K562 (cell line): ENCODE measurements around the gene ZFAND2B. TPM values are rescaled to one million over a fixed set of nuclear protein-coding genes. Genes with fewer than 3 reads are reported as not detected.

ENCODE experiments used
- ESRRB ChIP-seq: fragments of 250-450 bp; sonication (Bioruptor Pico); IDR thresholded peaks from 2 replicates; pipeline ENCODE4 v1.5.0; 2020; ENCODE audit warnings: mild to moderate bottlenecking, moderate library complexity, borderline replicate concordance
- GABPB1 ChIP-seq: sonication (generic); formaldehyde crosslinking; IDR thresholded peaks from 2 replicates; pipeline ENCODE4 v1.8.0; 2022; ENCODE audit warnings: mild to moderate bottlenecking, missing genetic modification reagents
- MAZ ChIP-seq, 2 experiments: fragments of 450-650 bp in 1 of 2; sonication (generic) in 1 of 2; formaldehyde crosslinking; IDR thresholded peaks in 1 of 2; conservative IDR thresholded peaks in 1 of 2; 2 replicates each; pipeline versions ENCODE4 v1.4.0 to v1.5.0; 2020; ENCODE audit warnings: mild to moderate bottlenecking in 1 of 2, missing genetic modification reagents in 1 of 2
- MXI1 ChIP-seq: IDR thresholded peaks from 2 replicates; pipeline ENCODE4 v1.6.1; 2011; ENCODE audit warnings: low read depth, mild to moderate bottlenecking, improper control_type of control experiment, low read length
- NCOA4 ChIP-seq: fragments of 450-650 bp; IDR thresholded peaks from 2 replicates; pipeline ENCODE4 v1.6.1; 2018; ENCODE audit warnings: mild to moderate bottlenecking; ENCODE audit not compliant: partially characterized antibody
- PKNOX1 ChIP-seq: fragments of 450-650 bp; IDR thresholded peaks from 2 replicates; pipeline ENCODE4 v1.6.1; 2016
- ZBED1 ChIP-seq: IDR thresholded peaks from 2 replicates; pipeline ENCODE4 v1.6.1; 2014
- ZNF561 ChIP-seq: fragments of 450-650 bp; formaldehyde crosslinking; conservative IDR thresholded peaks from 2 replicates; pipeline ENCODE4 v1.4.0; 2020; ENCODE audit warnings: mild to moderate bottlenecking, moderate library complexity
- polyA plus RNA-seq, 8 experiments: library from polyadenylated mRNA; depleted of rRNA in 4 of 8; stranded (reverse) in 5 of 8; unstranded in 3 of 8; fragments of >200 nt; fragmentation: Nextera tagmentation in 2 of 8; fragmentation: Illumina TruSeq in 1 of 8; extraction: Ambion mirVana in 2 of 8; extraction: Trizol in 1 of 8; gene quantifications; 2 replicates each; pipeline versions ENCODE4 v1.2.1 to v1.2.3, GENCODE V29; 2011 to 2014; ENCODE audit warnings: inconsistent platforms in 1 of 8, missing spikeins in 1 of 8
- total RNA-seq, 7 experiments: library from RNA; depleted of rRNA in 6 of 7; stranded (reverse); fragments of >200 nt in 6 of 7; fragmentation: Illumina TruSeq in 2 of 7; extraction: Trizol in 2 of 7; gene quantifications; 2 replicates each; pipeline versions ENCODE4 v1.2.1 to v1.2.3, GENCODE V29; 2011 to 2021; ENCODE audit warnings: low replicate concordance in 1 of 7
- TF ChIP-seq, protein P1 (sequence below): sonication (generic); formaldehyde crosslinking; IDR thresholded peaks from 2 replicates; pipeline ENCODE4 v1.8.0; 2023; ENCODE audit warnings: missing genetic modification reagents, mild to moderate bottlenecking, borderline replicate concordance
- TF ChIP-seq, protein P2 (sequence below): fragments of 200-600 bp; sonication (generic); IDR thresholded peaks from one replicate; pipeline ENCODE4 v1.6.1; 2012; ENCODE audit warnings: mild to moderate bottlenecking, low read depth, low read length, inconsistent platforms

ZFAND2B gene
- total and polyA plus RNA-seq, 9 of the 15 experiments (the other 6 are each of a cell fraction or from before 2014, with no cell fraction given): 9.9 to 33.3 (median 26.1) TPM

GRCh38 chr2:219197388-219197787 is 9.2 kb upstream of the ZFAND2B start (continued):
- TF ChIP-seq, protein P1, sequence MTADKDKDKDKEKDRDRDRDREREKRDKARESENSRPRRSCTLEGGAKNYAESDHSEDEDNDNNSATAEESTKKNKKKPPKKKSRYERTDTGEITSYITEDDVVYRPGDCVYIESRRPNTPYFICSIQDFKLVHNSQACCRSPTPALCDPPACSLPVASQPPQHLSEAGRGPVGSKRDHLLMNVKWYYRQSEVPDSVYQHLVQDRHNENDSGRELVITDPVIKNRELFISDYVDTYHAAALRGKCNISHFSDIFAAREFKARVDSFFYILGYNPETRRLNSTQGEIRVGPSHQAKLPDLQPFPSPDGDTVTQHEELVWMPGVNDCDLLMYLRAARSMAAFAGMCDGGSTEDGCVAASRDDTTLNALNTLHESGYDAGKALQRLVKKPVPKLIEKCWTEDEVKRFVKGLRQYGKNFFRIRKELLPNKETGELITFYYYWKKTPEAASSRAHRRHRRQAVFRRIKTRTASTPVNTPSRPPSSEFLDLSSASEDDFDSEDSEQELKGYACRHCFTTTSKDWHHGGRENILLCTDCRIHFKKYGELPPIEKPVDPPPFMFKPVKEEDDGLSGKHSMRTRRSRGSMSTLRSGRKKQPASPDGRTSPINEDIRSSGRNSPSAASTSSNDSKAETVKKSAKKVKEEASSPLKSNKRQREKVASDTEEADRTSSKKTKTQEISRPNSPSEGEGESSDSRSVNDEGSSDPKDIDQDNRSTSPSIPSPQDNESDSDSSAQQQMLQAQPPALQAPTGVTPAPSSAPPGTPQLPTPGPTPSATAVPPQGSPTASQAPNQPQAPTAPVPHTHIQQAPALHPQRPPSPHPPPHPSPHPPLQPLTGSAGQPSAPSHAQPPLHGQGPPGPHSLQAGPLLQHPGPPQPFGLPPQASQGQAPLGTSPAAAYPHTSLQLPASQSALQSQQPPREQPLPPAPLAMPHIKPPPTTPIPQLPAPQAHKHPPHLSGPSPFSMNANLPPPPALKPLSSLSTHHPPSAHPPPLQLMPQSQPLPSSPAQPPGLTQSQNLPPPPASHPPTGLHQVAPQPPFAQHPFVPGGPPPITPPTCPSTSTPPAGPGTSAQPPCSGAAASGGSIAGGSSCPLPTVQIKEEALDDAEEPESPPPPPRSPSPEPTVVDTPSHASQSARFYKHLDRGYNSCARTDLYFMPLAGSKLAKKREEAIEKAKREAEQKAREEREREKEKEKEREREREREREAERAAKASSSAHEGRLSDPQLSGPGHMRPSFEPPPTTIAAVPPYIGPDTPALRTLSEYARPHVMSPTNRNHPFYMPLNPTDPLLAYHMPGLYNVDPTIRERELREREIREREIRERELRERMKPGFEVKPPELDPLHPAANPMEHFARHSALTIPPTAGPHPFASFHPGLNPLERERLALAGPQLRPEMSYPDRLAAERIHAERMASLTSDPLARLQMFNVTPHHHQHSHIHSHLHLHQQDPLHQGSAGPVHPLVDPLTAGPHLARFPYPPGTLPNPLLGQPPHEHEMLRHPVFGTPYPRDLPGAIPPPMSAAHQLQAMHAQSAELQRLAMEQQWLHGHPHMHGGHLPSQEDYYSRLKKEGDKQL (CRISPR knock-in tag): no peak
- TF ChIP-seq ZNF561 (no peak), ZBED1 (no peak), MXI1 (no peak), MAZ (CRISPR knock-in tag; conservative IDR thresholded peaks at IDR 0.05 in 1 of 2, IDR thresholded peaks at IDR 0.05 in 1 of 2) (no peak), NCOA4 (no peak), GABPB1 (CRISPR knock-in tag) (no peak), PKNOX1 (no peak), ESRRB (CRISPR knock-in tag) (no peak)
- TF ChIP-seq, protein P2, sequence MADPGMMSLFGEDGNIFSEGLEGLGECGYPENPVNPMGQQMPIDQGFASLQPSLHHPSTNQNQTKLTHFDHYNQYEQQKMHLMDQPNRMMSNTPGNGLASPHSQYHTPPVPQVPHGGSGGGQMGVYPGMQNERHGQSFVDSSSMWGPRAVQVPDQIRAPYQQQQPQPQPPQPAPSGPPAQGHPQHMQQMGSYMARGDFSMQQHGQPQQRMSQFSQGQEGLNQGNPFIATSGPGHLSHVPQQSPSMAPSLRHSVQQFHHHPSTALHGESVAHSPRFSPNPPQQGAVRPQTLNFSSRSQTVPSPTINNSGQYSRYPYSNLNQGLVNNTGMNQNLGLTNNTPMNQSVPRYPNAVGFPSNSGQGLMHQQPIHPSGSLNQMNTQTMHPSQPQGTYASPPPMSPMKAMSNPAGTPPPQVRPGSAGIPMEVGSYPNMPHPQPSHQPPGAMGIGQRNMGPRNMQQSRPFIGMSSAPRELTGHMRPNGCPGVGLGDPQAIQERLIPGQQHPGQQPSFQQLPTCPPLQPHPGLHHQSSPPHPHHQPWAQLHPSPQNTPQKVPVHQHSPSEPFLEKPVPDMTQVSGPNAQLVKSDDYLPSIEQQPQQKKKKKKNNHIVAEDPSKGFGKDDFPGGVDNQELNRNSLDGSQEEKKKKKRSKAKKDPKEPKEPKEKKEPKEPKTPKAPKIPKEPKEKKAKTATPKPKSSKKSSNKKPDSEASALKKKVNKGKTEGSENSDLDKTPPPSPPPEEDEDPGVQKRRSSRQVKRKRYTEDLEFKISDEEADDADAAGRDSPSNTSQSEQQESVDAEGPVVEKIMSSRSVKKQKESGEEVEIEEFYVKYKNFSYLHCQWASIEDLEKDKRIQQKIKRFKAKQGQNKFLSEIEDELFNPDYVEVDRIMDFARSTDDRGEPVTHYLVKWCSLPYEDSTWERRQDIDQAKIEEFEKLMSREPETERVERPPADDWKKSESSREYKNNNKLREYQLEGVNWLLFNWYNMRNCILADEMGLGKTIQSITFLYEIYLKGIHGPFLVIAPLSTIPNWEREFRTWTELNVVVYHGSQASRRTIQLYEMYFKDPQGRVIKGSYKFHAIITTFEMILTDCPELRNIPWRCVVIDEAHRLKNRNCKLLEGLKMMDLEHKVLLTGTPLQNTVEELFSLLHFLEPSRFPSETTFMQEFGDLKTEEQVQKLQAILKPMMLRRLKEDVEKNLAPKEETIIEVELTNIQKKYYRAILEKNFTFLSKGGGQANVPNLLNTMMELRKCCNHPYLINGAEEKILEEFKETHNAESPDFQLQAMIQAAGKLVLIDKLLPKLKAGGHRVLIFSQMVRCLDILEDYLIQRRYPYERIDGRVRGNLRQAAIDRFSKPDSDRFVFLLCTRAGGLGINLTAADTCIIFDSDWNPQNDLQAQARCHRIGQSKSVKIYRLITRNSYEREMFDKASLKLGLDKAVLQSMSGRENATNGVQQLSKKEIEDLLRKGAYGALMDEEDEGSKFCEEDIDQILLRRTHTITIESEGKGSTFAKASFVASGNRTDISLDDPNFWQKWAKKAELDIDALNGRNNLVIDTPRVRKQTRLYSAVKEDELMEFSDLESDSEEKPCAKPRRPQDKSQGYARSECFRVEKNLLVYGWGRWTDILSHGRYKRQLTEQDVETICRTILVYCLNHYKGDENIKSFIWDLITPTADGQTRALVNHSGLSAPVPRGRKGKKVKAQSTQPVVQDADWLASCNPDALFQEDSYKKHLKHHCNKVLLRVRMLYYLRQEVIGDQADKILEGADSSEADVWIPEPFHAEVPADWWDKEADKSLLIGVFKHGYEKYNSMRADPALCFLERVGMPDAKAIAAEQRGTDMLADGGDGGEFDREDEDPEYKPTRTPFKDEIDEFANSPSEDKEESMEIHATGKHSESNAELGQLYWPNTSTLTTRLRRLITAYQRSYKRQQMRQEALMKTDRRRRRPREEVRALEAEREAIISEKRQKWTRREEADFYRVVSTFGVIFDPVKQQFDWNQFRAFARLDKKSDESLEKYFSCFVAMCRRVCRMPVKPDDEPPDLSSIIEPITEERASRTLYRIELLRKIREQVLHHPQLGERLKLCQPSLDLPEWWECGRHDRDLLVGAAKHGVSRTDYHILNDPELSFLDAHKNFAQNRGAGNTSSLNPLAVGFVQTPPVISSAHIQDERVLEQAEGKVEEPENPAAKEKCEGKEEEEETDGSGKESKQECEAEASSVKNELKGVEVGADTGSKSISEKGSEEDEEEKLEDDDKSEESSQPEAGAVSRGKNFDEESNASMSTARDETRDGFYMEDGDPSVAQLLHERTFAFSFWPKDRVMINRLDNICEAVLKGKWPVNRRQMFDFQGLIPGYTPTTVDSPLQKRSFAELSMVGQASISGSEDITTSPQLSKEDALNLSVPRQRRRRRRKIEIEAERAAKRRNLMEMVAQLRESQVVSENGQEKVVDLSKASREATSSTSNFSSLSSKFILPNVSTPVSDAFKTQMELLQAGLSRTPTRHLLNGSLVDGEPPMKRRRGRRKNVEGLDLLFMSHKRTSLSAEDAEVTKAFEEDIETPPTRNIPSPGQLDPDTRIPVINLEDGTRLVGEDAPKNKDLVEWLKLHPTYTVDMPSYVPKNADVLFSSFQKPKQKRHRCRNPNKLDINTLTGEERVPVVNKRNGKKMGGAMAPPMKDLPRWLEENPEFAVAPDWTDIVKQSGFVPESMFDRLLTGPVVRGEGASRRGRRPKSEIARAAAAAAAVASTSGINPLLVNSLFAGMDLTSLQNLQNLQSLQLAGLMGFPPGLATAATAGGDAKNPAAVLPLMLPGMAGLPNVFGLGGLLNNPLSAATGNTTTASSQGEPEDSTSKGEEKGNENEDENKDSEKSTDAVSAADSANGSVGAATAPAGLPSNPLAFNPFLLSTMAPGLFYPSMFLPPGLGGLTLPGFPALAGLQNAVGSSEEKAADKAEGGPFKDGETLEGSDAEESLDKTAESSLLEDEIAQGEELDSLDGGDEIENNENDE: no peak
